AG10803 (cell line): ENCODE measurements around the gene MAN1C1.
"Not testable (repeated sequence)": the region's sequence is repeated elsewhere in the genome, so short reads cannot be mapped to it uniquely, and the experiment has no call there.

Experiments used
- DNase-seq: peaks from one replicate; pipeline ENCODE4 v3.0.0; 2010; ENCODE audit warnings: low read depth
- H3K4me3 ChIP-seq: 2 replicates; pipeline ENCODE4 v1.5.1; 2011; ENCODE audit warnings: mild to moderate bottlenecking, low read length, control low read depth
- CTCF ChIP-seq: conservative IDR thresholded peaks from 2 replicates; pipeline ENCODE4 v1.5.1; 2011; ENCODE audit warnings: mild to moderate bottlenecking, low read length, control low read depth, inconsistent platforms

Gene MAN1C1

DNA sequence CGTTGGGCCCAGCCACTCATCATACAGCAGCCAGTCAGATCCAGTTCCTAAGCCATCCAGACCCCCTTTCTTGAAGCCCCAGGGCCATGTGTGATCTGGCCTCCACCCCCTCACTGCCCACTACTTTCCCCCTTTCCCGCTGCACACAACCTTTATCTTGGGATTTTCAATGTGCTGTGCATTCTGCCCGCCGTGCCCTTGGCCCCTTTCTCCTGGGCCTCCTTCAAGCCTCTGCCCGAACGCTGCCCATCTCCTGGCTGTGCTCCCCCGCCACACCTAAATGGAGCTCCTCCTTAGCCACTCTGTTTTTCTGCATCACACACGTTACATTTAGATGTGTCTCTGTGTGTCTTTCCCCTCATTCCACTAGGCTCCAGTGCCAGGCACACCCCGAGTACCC, 116.7 kb downstream of the MAN1C1 start:
- H3K4me3 ChIP-seq, result no peak overlapping the region
- DNase-seq, result no peak
- TF ChIP-seq CTCF, result no peak

GRCh38 chr1:25734991-25735390, 118.4 kb downstream of the MAN1C1 start:
- H3K4me3 ChIP-seq, DNase-seq: not testable (repeated sequence)

GRCh38 chr1:25735956-25736529, 119.5 kb downstream of the MAN1C1 start:
- no peak for DNase-seq
- no peak for TF ChIP-seq CTCF
- no peak overlapping the region for H3K4me3 ChIP-seq

GRCh38 chr1:25737130-25737529, 120.5 kb downstream of the MAN1C1 start:
- DNase-seq, result peak; percentile 4

DNA sequence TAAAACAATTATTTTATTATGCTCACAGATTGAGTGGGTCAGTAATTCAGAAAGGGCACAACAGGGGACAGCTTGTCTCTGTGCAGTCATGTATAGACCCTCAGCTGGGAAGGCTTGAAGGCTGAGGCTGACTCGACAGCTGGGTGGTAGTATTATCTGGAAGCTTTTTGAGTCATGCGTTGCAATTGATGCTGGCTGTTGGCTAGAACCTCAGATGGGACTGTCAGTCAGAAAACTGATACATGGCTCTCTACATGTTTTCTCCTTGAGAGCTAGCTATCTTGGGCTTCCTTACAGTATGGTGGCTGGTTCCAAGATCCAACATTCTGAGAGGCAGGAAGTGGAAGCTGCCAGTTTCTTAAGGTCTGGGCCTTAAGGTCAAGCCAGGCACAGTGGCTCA, 121.9 kb downstream of the MAN1C1 start:
- H3K4me3 ChIP-seq, result no peak overlapping the region
- DNase-seq, result no peak
- TF ChIP-seq CTCF, result no peak

More at GRCh38 chr1:25737130-25737529, 120.5 kb downstream of the MAN1C1 start:
- no peak overlapping the region for H3K4me3 ChIP-seq
- TF ChIP-seq CTCF, result no peak

DNA sequence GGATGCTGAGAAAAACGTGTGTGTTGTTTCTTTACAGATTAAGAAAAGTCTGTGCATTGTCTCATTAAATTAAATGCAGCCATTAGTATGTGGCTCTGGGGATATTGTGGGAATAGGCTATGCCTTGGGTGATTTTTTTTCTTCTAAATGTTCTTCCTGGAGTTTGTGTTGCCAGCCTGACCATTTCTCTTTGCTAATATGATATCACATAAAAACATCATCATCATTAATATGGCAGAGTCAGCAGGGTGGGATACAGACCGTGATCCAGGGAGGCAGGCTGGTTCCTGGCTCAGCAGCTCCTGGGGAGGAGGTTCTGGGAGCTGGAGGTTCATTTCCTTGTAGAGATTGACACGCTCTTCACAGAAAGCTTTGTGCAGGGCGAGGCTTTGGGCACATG, 122.8 kb downstream of the MAN1C1 start:
- H3K4me3 ChIP-seq, result no peak overlapping the region
- no peak for TF ChIP-seq CTCF
- DNase-seq, result no peak

DNA sequence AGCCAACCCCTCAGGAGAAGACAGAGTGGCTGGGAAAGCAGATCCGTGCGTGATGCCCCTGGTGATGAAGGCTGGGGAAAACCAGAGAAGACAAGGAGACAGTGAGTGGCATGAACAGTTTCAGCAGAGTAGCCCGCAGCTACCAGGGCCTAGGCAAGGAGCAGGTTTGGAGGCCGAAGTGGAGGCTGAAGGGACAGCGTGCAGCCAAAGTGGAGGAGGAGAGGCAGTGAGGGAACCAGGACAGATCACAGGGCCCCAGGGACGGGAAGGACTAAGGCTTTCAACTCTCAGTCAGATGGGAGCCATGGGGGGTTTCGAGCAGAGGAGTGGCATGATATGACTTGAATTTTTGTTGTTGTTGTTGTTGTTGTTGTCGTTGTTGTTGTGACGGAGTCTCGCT, 123.5 kb downstream of the MAN1C1 start:
- TF ChIP-seq CTCF, result no peak
- no peak overlapping the region for H3K4me3 ChIP-seq
- no peak for DNase-seq

GRCh38 chr1:25742316-25742715, 125.7 kb downstream of the MAN1C1 start:
- TF ChIP-seq CTCF, result no peak
- no peak overlapping the region for H3K4me3 ChIP-seq
- DNase-seq, result no peak
